Activated T-cell treated with anti-CD3 and anti-CD28 coated beads, Interleukin-2, amount 50 U/mL, for 24 hours (primary cell): Measurements from ENCODE around the gene GPR17.

ENCODE experiments used
- DNase-seq: peaks from one replicate; pipeline ENCODE4 v3.0.0-alpha.2; 2020
- H3K27ac Mint-ChIP-seq: 2 replicates; pipeline ENCODE4 v1.8.0; 2020; ENCODE audit warnings: mild to moderate bottlenecking, mixed read lengths
- H3K27me3 Mint-ChIP-seq: 2 replicates; pipeline ENCODE4 v1.8.0; 2020; ENCODE audit warnings: mixed read lengths
- H3K36me3 Mint-ChIP-seq: 2 replicates; pipeline ENCODE4 v1.8.0; 2020; ENCODE audit warnings: low read depth, mixed read lengths
- H3K4me1 Mint-ChIP-seq: 2 replicates; pipeline ENCODE4 v1.8.0; 2020; ENCODE audit warnings: low read depth, mixed read lengths
- H3K4me3 Mint-ChIP-seq: 2 replicates; pipeline ENCODE4 v1.8.0; 2020; ENCODE audit warnings: mild to moderate bottlenecking, moderate library complexity, mixed read lengths
- H3K9me3 Mint-ChIP-seq: 2 replicates; pipeline ENCODE4 v1.8.0; 2020; ENCODE audit warnings: mixed read lengths

The GPR17 gene

GRCh38 chr2:127672341-127673224, 26.6 kb downstream of the GPR17 start:
- Mint-ChIP-seq H3K4me3 (no peak overlapping the region), H3K27me3 (peaks cover 74% of the 10 kb centered on the region), H3K4me1 (peaks cover 10% of the 10 kb centered on the region)

GRCh38 chr2:127673291-127674069, 27.5 kb downstream of the GPR17 start:
- DNase-seq = no peak
- Mint-ChIP-seq H3K36me3 (no peaks in the 10 kb centered on the region), H3K4me3 (peak overlapping the region; percentile 61), H3K27ac (no peak overlapping the region), H3K4me1 (peaks cover 10% of the 10 kb centered on the region), H3K27me3 (peaks cover 82% of the 10 kb centered on the region), H3K9me3 (no peaks in the 10 kb centered on the region)

More at GRCh38 chr2:127672341-127673224, 26.6 kb downstream of the GPR17 start:
- Mint-ChIP-seq H3K36me3 (no peaks in the 10 kb centered on the region), H3K9me3 (no peaks in the 10 kb centered on the region), H3K27ac (no peak overlapping the region)
- no peak for DNase-seq

- Mint-ChIP-seq H3K4me1 (peaks cover 10% of the 10 kb centered on the region), H3K27me3 (peaks cover 79% of the 10 kb centered on the region), H3K36me3 (no peaks in the 10 kb centered on the region), H3K27ac (no peak overlapping the region), H3K4me3 (peak overlapping the region; percentile 61), H3K9me3 (no peaks in the 10 kb centered on the region)
- DNase-seq = peak; percentile 42
Observed at GRCh38 chr2:127674241-127675209, 28.6 kb downstream of the GPR17 start.

GRCh38 chr2:127675331-127676261, 29.6 kb downstream of the GPR17 start, which contains the start of gene LIMS2:
TSS of gene LIMS2 (minus strand) at chr2:127675530. CDS start at chr2:127675024, 506 bp downstream.
- Mint-ChIP-seq H3K9me3 (no peaks in the 10 kb centered on the region), H3K27me3 (peaks cover 69% of the 10 kb centered on the region), H3K36me3 (no peaks in the 10 kb centered on the region), H3K4me1 (peaks cover 10% of the 10 kb centered on the region), H3K4me3 (peak within 1 kb of the TSS; percentile 61), H3K27ac (no peak within 1 kb of the TSS)
- DNase-seq = no peak

GRCh38 chr2:127676906-127677305, 31.0 kb downstream of the GPR17 start:
- Mint-ChIP-seq H3K27me3 (peaks cover 64% of the 10 kb centered on the region), H3K36me3 (no peaks in the 10 kb centered on the region), H3K4me1 (peaks cover 10% of the 10 kb centered on the region), H3K9me3 (no peaks in the 10 kb centered on the region), H3K4me3 (no peak overlapping the region), H3K27ac (no peak overlapping the region)
- no peak for DNase-seq

- Mint-ChIP-seq H3K27ac (no peak overlapping the region), H3K36me3 (no peaks in the 10 kb centered on the region), H3K4me1 (peaks cover 10% of the 10 kb centered on the region), H3K9me3 (no peaks in the 10 kb centered on the region), H3K4me3 (no peak overlapping the region), H3K27me3 (peaks cover 48% of the 10 kb centered on the region)
- no peak for DNase-seq
Observed at GRCh38 chr2:127678531-127678930, 32.6 kb downstream of the GPR17 start.

GRCh38 chr2:127678991-127679390, 33.0 kb downstream of the GPR17 start:
- Mint-ChIP-seq H3K36me3 (no peaks in the 10 kb centered on the region), H3K27ac (no peak overlapping the region), H3K4me1 (peaks cover 10% of the 10 kb centered on the region), H3K4me3 (no peak overlapping the region), H3K9me3 (no peaks in the 10 kb centered on the region), H3K27me3 (peaks cover 43% of the 10 kb centered on the region)
- no peak for DNase-seq

- Mint-ChIP-seq H3K9me3 (no peaks in the 10 kb centered on the region), H3K27ac (no peak overlapping the region), H3K4me3 (no peak overlapping the region), H3K27me3 (peaks cover 37% of the 10 kb centered on the region), H3K4me1 (peaks cover 5% of the 10 kb centered on the region), H3K36me3 (no peaks in the 10 kb centered on the region)
- DNase-seq = no peak
Observed at GRCh38 chr2:127679680-127680361, 33.9 kb downstream of the GPR17 start.

- Mint-ChIP-seq H3K4me3 (no peak overlapping the region), H3K36me3 (no peaks in the 10 kb centered on the region), H3K27me3 (peaks cover 33% of the 10 kb centered on the region), H3K4me1 (peaks cover 3% of the 10 kb centered on the region), H3K27ac (no peak overlapping the region), H3K9me3 (no peaks in the 10 kb centered on the region)
- DNase-seq = no peak
Observed at GRCh38 chr2:127680706-127681287, 34.8 kb downstream of the GPR17 start.

GRCh38 chr2:127681288-127681804, 35.4 kb downstream of the GPR17 start:
- no peak for DNase-seq
- Mint-ChIP-seq H3K4me3 (no peak overlapping the region), H3K27ac (no peak overlapping the region), H3K36me3 (no peaks in the 10 kb centered on the region), H3K4me1 (no peaks in the 10 kb centered on the region), H3K9me3 (no peaks in the 10 kb centered on the region), H3K27me3 (peaks cover 29% of the 10 kb centered on the region)

GRCh38 chr2:127681976-127682857, 36.3 kb downstream of the GPR17 start:
- peaks cover 24% of the 10 kb centered on the region for H3K27me3 Mint-ChIP-seq
- no peak overlapping the region for H3K4me3 Mint-ChIP-seq
- no peak overlapping the region for H3K27ac Mint-ChIP-seq
- H3K9me3 Mint-ChIP-seq = no peaks in the 10 kb centered on the region
- no peaks in the 10 kb centered on the region for H3K36me3 Mint-ChIP-seq
- no peak for DNase-seq
- no peaks in the 10 kb centered on the region for H3K4me1 Mint-ChIP-seq

- Mint-ChIP-seq H3K4me1 (no peaks in the 10 kb centered on the region), H3K27ac (no peak overlapping the region), H3K36me3 (no peaks in the 10 kb centered on the region), H3K9me3 (peaks cover 2% of the 10 kb centered on the region), H3K4me3 (no peak overlapping the region), H3K27me3 (peaks cover 15% of the 10 kb centered on the region)
- no peak for DNase-seq
Observed at GRCh38 chr2:127683056-127683455, 37.1 kb downstream of the GPR17 start.
